NB4 (cell line): ENCODE results near the gene COMMD7.

Source experiments
- DNase-seq: peaks from one replicate; pipeline ENCODE4 v3.0.0; 2010; ENCODE audit warnings: low read depth
- H3K4me3 ChIP-seq: one replicate; pipeline ENCODE4 v1.5.1; 2011; ENCODE audit warnings: mild to moderate bottlenecking, low read depth, low read length, moderate library complexity
- CTCF ChIP-seq: IDR thresholded peaks from one replicate; pipeline ENCODE4 v1.5.1; 2012; ENCODE audit warnings: low read depth, low read length
- MYC ChIP-seq: IDR thresholded peaks from 2 replicates; pipeline ENCODE4 v1.6.1; 2011; ENCODE audit warnings: low read depth, low read length
- POLR2A ChIP-seq: IDR thresholded peaks from 2 replicates; pipeline ENCODE4 v1.6.1; 2011; ENCODE audit warnings: mild to moderate bottlenecking; ENCODE audit not compliant: insufficient read length; ENCODE audit errors: extremely low read depth
- TF ChIP-seq, protein P1 (sequence below): IDR thresholded peaks from 2 replicates; pipeline ENCODE4 v1.6.1; 2011; ENCODE audit warnings: low read depth, low read length

The COMMD7 gene

DNA sequence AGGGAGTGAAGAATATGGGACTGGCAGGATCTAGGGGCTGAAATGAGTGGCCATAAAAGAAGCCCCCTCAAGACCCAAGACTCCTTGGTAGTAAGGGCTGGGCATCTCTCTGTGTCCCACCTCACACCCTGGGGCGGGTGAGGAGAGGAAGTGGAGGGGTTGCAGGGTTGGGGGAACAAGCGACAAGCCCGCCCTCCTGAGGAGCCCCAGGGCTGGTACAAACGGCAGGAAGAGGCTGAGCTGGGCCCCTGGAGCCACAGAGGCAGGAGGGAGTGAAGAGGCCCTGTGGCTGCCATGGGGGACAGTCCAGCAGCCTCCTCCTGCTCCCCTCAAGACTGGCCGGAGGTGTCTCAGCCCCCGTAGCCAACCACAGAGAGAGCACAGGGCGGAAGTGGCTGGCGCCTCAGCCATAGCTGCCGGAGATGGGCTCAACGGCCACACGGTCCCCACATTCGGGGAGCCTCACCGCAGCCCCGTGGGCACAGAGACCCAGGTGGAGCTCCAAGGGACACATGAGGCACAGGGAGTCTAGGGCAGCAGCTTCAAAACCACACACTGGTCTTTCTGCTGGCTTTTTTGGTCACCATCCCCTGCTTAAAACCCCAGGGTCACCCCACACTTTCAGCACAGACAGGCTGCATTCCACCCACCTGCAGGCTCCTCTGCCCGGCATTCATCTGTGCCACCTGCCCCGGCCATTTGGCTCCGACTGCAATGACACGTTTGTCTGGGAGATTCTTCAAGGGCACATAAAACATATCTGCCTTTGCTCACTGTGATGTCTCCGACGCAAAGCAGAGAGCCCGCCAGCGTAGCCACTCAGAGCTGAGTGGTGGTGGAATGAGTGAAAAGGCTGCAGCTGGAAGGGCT, 70.0 kb downstream of the COMMD7 start:
- H3K4me3 ChIP-seq: peak overlapping the region; percentile 50
- TF ChIP-seq, protein P1, sequence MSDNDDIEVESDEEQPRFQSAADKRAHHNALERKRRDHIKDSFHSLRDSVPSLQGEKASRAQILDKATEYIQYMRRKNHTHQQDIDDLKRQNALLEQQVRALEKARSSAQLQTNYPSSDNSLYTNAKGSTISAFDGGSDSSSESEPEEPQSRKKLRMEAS: peak; percentile 78
- TF ChIP-seq MYC (peak; percentile 71), POLR2A (peak; percentile 76), CTCF (peak; percentile 40)
- DNase-seq: peak; percentile 99

GRCh38 chr20:32672394-32672981, 70.8 kb downstream of the COMMD7 start:
- TF ChIP-seq MYC (no peak), POLR2A (no peak), CTCF (no peak)
- TF ChIP-seq, protein P1: no peak
- peak; percentile 95 for DNase-seq

GRCh38 chr20:32670773-32671455, 72.4 kb downstream of the COMMD7 start:
- DNase-seq: no peak
- no peak overlapping the region for H3K4me3 ChIP-seq

More at GRCh38 chr20:32672394-32672981, 70.8 kb downstream of the COMMD7 start:
- peak overlapping the region; percentile 34 for H3K4me3 ChIP-seq

GRCh38 chr20:32667027-32667426, 76.2 kb downstream of the COMMD7 start:
- DNase-seq: peak; percentile 6
- H3K4me3 ChIP-seq: no peak overlapping the region
- TF ChIP-seq POLR2A: no peak
- TF ChIP-seq CTCF: no peak
- no peak for TF ChIP-seq MYC
- TF ChIP-seq, protein P1: no peak

More at GRCh38 chr20:32670773-32671455, 72.4 kb downstream of the COMMD7 start:
- TF ChIP-seq, protein P1: no peak
- TF ChIP-seq MYC: no peak
- TF ChIP-seq CTCF: no peak
- no peak for TF ChIP-seq POLR2A

- TF ChIP-seq, protein P1: peak; percentile 47; the same call in 1 of the 2 replicates
- TF ChIP-seq MYC: no peak
- peak; percentile 74 for DNase-seq
- no peak overlapping the region for H3K4me3 ChIP-seq
These were observed 78.5 kb downstream of the COMMD7 start for GRCh38 chr20:32664678-32665159.
